ENCODE data around the gene KRT31. TPM values are rescaled to one million over a fixed set of nuclear protein-coding genes. Genes with fewer than 3 reads are reported as not detected.
"Not testable (repeated sequence)": the region's sequence is repeated elsewhere in the genome, so short reads cannot be mapped to it uniquely, and the experiment has no call there.

Gene KRT31
- total RNA-seq, 1 experiment from 2014 or later = not detected

DNA sequence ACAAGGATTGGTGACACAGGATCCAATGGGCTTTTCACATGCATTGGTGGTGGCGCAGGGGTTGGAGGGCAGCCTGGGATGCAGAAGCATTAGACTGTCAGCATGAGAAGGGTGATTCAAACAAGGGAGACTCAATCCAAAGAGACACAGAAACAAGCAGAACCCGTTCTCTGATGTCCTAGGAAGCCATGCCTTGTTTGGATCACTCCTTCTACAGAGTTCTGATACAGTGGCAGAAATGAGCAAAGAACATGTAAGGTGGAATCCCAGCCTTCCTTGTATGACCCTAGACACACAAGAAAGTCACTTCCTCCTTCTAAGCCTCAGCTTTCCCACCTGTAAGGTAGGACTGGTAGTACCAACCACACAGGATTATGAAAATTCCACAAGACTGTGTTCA is 33.5 kb downstream of the KRT31 start:
- Histone ChIP-seq H3K4me1 (replicated peaks) (peaks cover 39% of the 10 kb centered on the region), H3K36me3 (no peaks in the 10 kb centered on the region), H3K9me3 (replicated peaks) (no peaks in the 10 kb centered on the region), H3K4me3 (no peak overlapping the region), H3K27me3 (replicated peaks) (no peaks in the 10 kb centered on the region), H3K27ac (no peak overlapping the region)
- no peak for DNase-seq (ENCODE audit: low read depth in 1 of 2, low spot score in 2 of 2)

- peak overlapping the region; percentile 69 for H3K27ac ChIP-seq
- peaks cover 22% of the 10 kb centered on the region for H3K4me1 ChIP-seq (replicated peaks)
- no peaks in the 10 kb centered on the region for H3K27me3 ChIP-seq (replicated peaks)
- peak; percentile 75 to 84 for DNase-seq (ENCODE audit: low read depth in 1 of 2, low spot score in 2 of 2)
- no peaks in the 10 kb centered on the region for H3K9me3 ChIP-seq (replicated peaks)
- H3K36me3 ChIP-seq = no peaks in the 10 kb centered on the region
- no peak overlapping the region for H3K4me3 ChIP-seq
Observed at GRCh38 chr17:41360296-41360995, 37.0 kb downstream of the KRT31 start.

- Histone ChIP-seq H3K4me3 (no peak overlapping the region), H3K27ac (no peak overlapping the region), H3K27me3 (replicated peaks) (no peaks in the 10 kb centered on the region), H3K9me3 (replicated peaks) (no peaks in the 10 kb centered on the region), H3K4me1 (replicated peaks) (peaks cover 4% of the 10 kb centered on the region), H3K36me3 (no peaks in the 10 kb centered on the region)
- DNase-seq (ENCODE audit: low read depth in 1 of 2, low spot score in 2 of 2) = no peak
Observed at GRCh38 chr17:41354536-41354935, 42.9 kb downstream of the KRT31 start.

DNA sequence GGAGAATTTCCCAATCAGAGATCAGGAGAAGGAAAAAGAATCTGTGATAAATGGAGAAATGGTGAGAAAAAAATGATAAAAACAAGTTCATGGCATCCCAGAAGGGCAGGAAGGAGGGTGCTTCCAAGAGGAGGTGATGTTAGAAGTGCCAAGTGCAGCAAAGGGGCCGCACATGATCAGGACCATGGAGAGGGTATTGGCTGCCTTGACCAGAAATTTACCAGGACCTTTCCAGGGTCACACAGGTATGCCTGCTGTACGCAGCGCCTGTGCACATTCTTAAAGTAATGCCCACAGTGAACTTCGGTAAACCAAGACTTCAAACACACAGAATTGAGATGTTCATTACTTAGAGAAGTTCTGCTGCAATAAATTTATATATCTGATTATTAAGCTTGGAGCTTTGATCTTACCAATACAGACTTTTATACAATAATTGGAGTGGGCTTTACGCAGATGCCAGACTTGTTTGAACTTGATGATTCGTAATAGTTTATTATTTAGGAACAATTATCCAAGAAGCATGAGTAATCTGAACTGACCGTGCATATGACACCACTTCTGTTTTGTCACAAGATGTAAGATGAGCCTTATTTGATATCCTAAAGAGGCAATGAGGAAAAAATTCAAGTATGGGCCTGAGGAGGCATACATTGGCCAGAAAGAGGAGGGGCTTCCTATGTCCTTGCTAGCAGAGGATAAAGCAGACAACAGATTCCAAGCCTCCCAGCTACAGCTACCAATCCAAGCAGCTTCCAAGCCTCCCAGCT is 44.6 kb downstream of the KRT31 start:
- DNase-seq (ENCODE audit: low read depth in 1 of 2, low spot score in 2 of 2) = no peak
- H3K4me3 ChIP-seq = no peak overlapping the region
- H3K27me3 ChIP-seq (replicated peaks) = no peaks in the 10 kb centered on the region
- no peak overlapping the region for H3K27ac ChIP-seq
- no peaks in the 10 kb centered on the region; the same call in none of the 2 replicates for H3K4me1 ChIP-seq (replicated peaks)
- no peaks in the 10 kb centered on the region for H3K9me3 ChIP-seq (replicated peaks)
- H3K36me3 ChIP-seq = no peaks in the 10 kb centered on the region

GRCh38 chr17:41351177-41351576 is 46.2 kb downstream of the KRT31 start:
- Histone ChIP-seq H3K4me3 (no peak overlapping the region), H3K27ac (no peak overlapping the region), H3K9me3 (replicated peaks) (no peaks in the 10 kb centered on the region), H3K4me1 (replicated peaks) (no peaks in the 10 kb centered on the region; the same call in none of the 2 replicates), H3K36me3 (no peaks in the 10 kb centered on the region), H3K27me3 (replicated peaks) (no peaks in the 10 kb centered on the region)
- no peak for DNase-seq (ENCODE audit: low read depth in 1 of 2, low spot score in 2 of 2)

DNA sequence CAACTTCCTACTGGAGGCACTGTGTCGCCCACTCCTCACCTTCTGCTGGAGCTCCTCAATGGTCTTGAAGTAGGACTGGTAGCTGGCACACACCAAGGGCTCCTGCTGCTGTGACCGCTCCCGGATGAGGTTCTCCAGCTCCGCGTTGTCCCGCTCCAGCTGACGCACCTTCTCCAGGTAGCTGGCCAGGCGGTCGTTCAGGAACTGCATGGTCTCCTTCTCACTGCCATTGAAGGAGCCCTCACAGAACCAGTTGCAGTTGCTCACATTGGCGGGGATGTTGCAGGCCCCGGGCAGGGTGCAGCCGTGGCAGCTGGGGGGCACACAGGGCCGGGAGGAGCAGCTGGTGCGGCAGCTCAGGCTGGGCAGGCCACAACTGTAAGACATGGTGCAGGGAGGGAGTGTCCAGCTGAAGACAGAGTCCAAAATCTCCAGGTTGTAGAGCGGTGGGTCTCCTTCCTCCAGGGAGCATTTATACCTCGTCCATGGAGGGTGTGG is 47.0 kb downstream of the KRT31 start, which contains the start of gene KRT33A:
Gene KRT33A (minus strand): TSS at position 448 of the 498 bp plus-strand sequence. CDS start 61 bp downstream, at position 387.
- DNase-seq (ENCODE audit: low read depth in 1 of 2, low spot score in 2 of 2); H3K36me3 ChIP-seq; H3K27me3 ChIP-seq (replicated peaks); H3K9me3 ChIP-seq (replicated peaks); H3K4me3 ChIP-seq; H3K27ac ChIP-seq; H3K4me1 ChIP-seq (replicated peaks): not testable (repeated sequence)

DNA sequence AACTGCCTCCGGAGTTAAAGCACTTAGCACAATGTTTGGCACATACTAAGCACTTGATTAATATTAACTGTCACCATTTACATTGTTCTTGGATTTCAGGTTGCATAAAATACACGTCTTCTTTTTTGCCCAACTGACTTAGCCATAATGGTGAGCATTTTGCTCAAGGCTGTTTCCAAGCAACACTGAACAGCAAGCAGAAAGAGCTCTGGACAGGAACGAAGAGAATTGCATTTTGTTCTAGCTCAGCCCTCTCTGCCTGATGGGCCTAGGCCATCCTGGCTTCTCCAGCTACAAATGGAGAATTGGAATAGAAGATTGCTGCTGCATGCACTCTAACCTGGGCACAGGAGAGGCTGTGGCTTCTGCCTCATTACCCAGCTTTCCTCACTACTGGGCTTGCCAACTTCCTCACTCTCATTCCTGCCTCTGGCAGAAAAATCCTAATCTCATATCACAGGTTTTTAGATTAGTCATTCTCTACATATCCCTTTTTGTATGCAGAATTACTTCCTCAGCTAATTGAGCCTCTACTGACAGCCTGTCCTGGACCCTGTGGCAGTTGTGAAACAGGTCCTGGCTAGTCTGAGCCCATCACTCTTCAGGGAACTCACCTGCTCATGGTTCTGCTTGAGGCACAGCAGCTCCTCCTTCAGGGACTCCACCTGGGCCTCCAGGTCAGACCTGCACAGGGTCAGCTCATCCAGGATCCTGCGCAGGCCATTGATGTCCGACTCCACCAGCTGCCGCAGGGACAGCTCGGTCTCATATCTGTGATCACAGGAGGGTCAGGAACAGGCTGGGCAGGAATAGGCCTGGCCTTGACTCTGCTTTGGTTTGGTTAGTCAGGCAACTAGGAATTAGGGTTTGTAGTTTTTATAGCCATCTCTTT is 49.3 kb downstream of the KRT31 start:
- Histone ChIP-seq H3K27ac (no peak overlapping the region), H3K36me3 (no peaks in the 10 kb centered on the region), H3K4me3 (no peak overlapping the region), H3K4me1 (replicated peaks) (no peaks in the 10 kb centered on the region; the same call in 1 of the 2 replicates), H3K9me3 (replicated peaks) (no peaks in the 10 kb centered on the region), H3K27me3 (replicated peaks) (no peaks in the 10 kb centered on the region)
- DNase-seq (ENCODE audit: low read depth in 1 of 2, low spot score in 2 of 2) = peak in 1 of 2 experiments; percentile 25

DNA sequence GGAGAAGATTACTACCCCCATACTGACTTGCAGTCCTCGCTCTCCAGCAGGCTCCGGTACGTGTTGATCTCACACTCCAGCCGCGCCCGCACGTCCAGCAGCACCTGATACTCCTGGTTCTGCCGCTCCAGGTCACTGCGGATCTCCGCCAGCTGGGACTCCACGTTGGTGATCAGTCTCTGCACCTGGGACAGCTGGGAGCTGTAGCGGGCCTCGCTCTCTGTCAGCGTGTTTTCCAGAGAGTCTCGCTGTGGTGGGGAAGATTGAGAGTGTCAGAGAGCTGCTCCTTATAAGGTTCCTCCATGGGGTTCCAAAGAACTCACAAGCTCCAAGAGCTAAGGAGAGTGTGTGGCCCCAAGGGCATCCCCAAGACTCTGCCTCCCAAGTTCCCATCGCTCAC is 51.0 kb downstream of the KRT31 start:
- peak in 1 of 2 experiments; percentile 13 for DNase-seq (ENCODE audit: low read depth in 1 of 2, low spot score in 2 of 2)
- not testable (repeated sequence) for H3K4me3 ChIP-seq; H3K4me1 ChIP-seq (replicated peaks); H3K36me3 ChIP-seq; H3K27ac ChIP-seq; H3K9me3 ChIP-seq (replicated peaks); H3K27me3 ChIP-seq (replicated peaks)

DNA sequence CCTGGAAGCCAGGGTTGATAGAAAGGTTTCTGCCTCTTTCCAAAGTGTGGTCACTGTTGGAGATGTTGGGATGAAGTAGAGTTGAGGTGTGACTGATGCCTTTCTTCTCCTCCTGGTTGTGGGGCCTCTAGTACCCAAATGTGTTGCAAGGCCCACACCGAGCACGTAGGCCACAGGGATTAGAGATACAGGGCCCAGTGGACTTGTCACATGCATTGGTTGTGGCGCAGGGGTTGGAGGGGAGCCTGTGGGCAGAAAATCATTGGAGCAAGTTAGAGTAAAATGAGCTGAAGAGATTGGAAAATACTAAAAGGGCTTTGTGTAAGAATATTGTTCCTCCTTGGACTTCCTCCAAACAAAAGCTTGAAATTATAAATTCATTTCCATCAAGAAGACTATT is 51.4 kb downstream of the KRT31 start:
- no peak for DNase-seq (ENCODE audit: low read depth in 1 of 2, low spot score in 2 of 2)
- no peak overlapping the region for H3K4me3 ChIP-seq
- no peaks in the 10 kb centered on the region for H3K36me3 ChIP-seq
- H3K27me3 ChIP-seq (replicated peaks) = no peaks in the 10 kb centered on the region
- H3K9me3 ChIP-seq (replicated peaks) = no peaks in the 10 kb centered on the region; the same call in 1 of the 2 replicates
- H3K27ac ChIP-seq = no peak overlapping the region
- H3K4me1 ChIP-seq (replicated peaks) = no peaks in the 10 kb centered on the region; the same call in 1 of the 2 replicates

Other genes with a start within 250 kb of the KRT31 start
- not detected in 2 replicates for gene KRTAP4-5, start 247.8 kb downstream of the KRT31 start, total RNA-seq (2014; rRNA removed; shearing (Covaris generic))
- not detected in 2 replicates for gene KRTAP4-4, start 236.9 kb downstream of the KRT31 start, total RNA-seq (2014; rRNA removed; shearing (Covaris generic))
- gene KRTAP4-3, start 229.4 kb downstream of the KRT31 start, total RNA-seq (2014; rRNA removed; shearing (Covaris generic)) = not detected in 2 replicates
- not detected in 2 replicates for gene KRTAP4-2, start 219.4 kb downstream of the KRT31 start, total RNA-seq (2014; rRNA removed; shearing (Covaris generic))
- gene KRTAP4-1, start 212.7 kb downstream of the KRT31 start, total RNA-seq (2014; rRNA removed; shearing (Covaris generic)) = not detected in 2 replicates
- gene KRTAP9-1, start 207.7 kb downstream of the KRT31 start, total RNA-seq (2014; rRNA removed; shearing (Covaris generic)) = not detected in 2 replicates
- gene KRTAP9-2, start 171.0 kb downstream of the KRT31 start, total RNA-seq (2014; rRNA removed; shearing (Covaris generic)) = not detected in 2 replicates
- not detected in 2 replicates for gene KRTAP9-3, start 165.2 kb downstream of the KRT31 start, total RNA-seq (2014; rRNA removed; shearing (Covaris generic))
- gene KRTAP9-8, start 159.6 kb downstream of the KRT31 start, total RNA-seq (2014; rRNA removed; shearing (Covaris generic)) = not detected in 2 replicates
- not detected in 2 replicates for gene KRTAP9-4, start 147.9 kb downstream of the KRT31 start, total RNA-seq (2014; rRNA removed; shearing (Covaris generic))
- gene KRTAP9-9, start 142.2 kb downstream of the KRT31 start, total RNA-seq (2014; rRNA removed; shearing (Covaris generic)) = not detected in 2 replicates
- gene KRTAP9-6, start 132.2 kb downstream of the KRT31 start, total RNA-seq (2014; rRNA removed; shearing (Covaris generic)) = not detected in 2 replicates
- not detected in 2 replicates for gene KRTAP9-7, start 121.9 kb downstream of the KRT31 start, total RNA-seq (2014; rRNA removed; shearing (Covaris generic))
- gene KRTAP29-1, start 94.8 kb downstream of the KRT31 start, total RNA-seq (2014; rRNA removed; shearing (Covaris generic)) = not detected in 2 replicates
- gene KRTAP16-1, start 88.3 kb downstream of the KRT31 start, total RNA-seq (2014; rRNA removed; shearing (Covaris generic)) = not detected in 2 replicates
- not detected in 2 replicates for gene KRTAP17-1, start 81.9 kb downstream of the KRT31 start, total RNA-seq (2014; rRNA removed; shearing (Covaris generic))
- gene KRT33A, start 46.8 kb downstream of the KRT31 start, total RNA-seq (2014; rRNA removed; shearing (Covaris generic)) = not detected in 2 replicates
- gene KRT33B, start 27.8 kb downstream of the KRT31 start, total RNA-seq (2014; rRNA removed; shearing (Covaris generic)) = 0.21 and 0.72 TPM in 2 replicates
- 0.84 and 1.6 TPM in 2 replicates for gene KRT34, start 15.3 kb downstream of the KRT31 start, total RNA-seq (2014; rRNA removed; shearing (Covaris generic))
- gene KRT37, start 27.0 kb upstream of the KRT31 start, total RNA-seq (2014; rRNA removed; shearing (Covaris generic)) = not detected in 2 replicates
- gene KRT38, start 43.4 kb upstream of the KRT31 start, total RNA-seq (2014; rRNA removed; shearing (Covaris generic)) = not detected in 2 replicates
- not detected in 2 replicates for gene KRT32, start 69.8 kb upstream of the KRT31 start, total RNA-seq (2014; rRNA removed; shearing (Covaris generic))
- gene KRT35, start 83.5 kb upstream of the KRT31 start, total RNA-seq (2014; rRNA removed; shearing (Covaris generic)) = not detected in 2 replicates
- gene KRT36, start 92.3 kb upstream of the KRT31 start, total RNA-seq (2014; rRNA removed; shearing (Covaris generic)) = not detected in 2 replicates
- not detected in 2 replicates for gene KRT13, start 108.0 kb upstream of the KRT31 start, total RNA-seq (2014; rRNA removed; shearing (Covaris generic))
- 1.6 and 3.9 TPM in 2 replicates for gene KRT15, start 121.3 kb upstream of the KRT31 start, total RNA-seq (2014; rRNA removed; shearing (Covaris generic))
- not detected in 2 replicates for gene KRT19, start 130.7 kb upstream of the KRT31 start, total RNA-seq (2014; rRNA removed; shearing (Covaris generic))
- not detected in 2 replicates for gene KRT9, start 174.5 kb upstream of the KRT31 start, total RNA-seq (2014; rRNA removed; shearing (Covaris generic))
- 0.92 TPM in 1 of 2 replicates, not detected in the other for gene KRT14, start 189.3 kb upstream of the KRT31 start, total RNA-seq (2014; rRNA removed; shearing (Covaris generic))
- 0.37 TPM in 1 of 2 replicates, not detected in the other for gene KRT16, start 215.2 kb upstream of the KRT31 start, total RNA-seq (2014; rRNA removed; shearing (Covaris generic))
- gene KRT17, start 227.0 kb upstream of the KRT31 start, total RNA-seq (2014; rRNA removed; shearing (Covaris generic)) = 3,176 and 3,345 TPM in 2 replicates

All from SJSA1 (cell line).